RWPE2 (cell line): ENCODE results near the gene BBS9.
"Not testable (repeated sequence)": the region's sequence is repeated elsewhere in the genome, so short reads cannot be mapped to it uniquely, and the experiment has no call there.

Experiments used
- ATAC-seq: fragments of 200-7000 bp; cut with Tn5 transposase; 3 replicates; pipeline ENCODE4 v1.9.1; 2021; ENCODE audit warnings: low read depth
- DNase-seq: peaks from one replicate; pipeline ENCODE4 v3.0.0-alpha.2; 2020; ENCODE audit warnings: low spot score
- H3K27ac ChIP-seq: fragments of 450-650 bp; 2 replicates; pipeline ENCODE4 v1.5.1; 2017; ENCODE audit warnings: mild to moderate bottlenecking; ENCODE audit not compliant: poor library complexity, severe bottlenecking
- H3K27me3 ChIP-seq: fragments of 250-450 bp; sonication (Bioruptor Pico); 2 replicates; pipeline ENCODE4 v1.5.1; 2021; ENCODE audit warnings: mild to moderate bottlenecking, moderate library complexity; ENCODE audit not compliant: insufficient read depth, poor library complexity, severe bottlenecking
- H3K36me3 ChIP-seq: fragments of 250-450 bp; sonication (Bioruptor Pico); 2 replicates; pipeline ENCODE4 v1.5.1; 2020; ENCODE audit warnings: low read depth, mild to moderate bottlenecking, moderate library complexity
- H3K4me1 ChIP-seq: fragments of 250-450 bp; sonication (Bioruptor Pico); 2 replicates; pipeline ENCODE4 v1.5.1; 2021; ENCODE audit warnings: mild to moderate bottlenecking, moderate library complexity; ENCODE audit not compliant: insufficient read depth, poor library complexity, severe bottlenecking
- H3K4me3 ChIP-seq: fragments of 250-450 bp; sonication (Bioruptor Pico); 2 replicates; pipeline ENCODE4 v1.5.1; 2021; ENCODE audit warnings: mild to moderate bottlenecking, moderate library complexity; ENCODE audit not compliant: severe bottlenecking
- H3K9me3 ChIP-seq: fragments of 250-450 bp; sonication (Bioruptor Pico); 2 replicates; pipeline ENCODE4 v1.5.1; 2021; ENCODE audit warnings: mild to moderate bottlenecking, moderate library complexity; ENCODE audit not compliant: severe bottlenecking
- TF ChIP-seq, protein P1 (sequence below): fragments of 450-650 bp; IDR thresholded peaks from one replicate; pipeline ENCODE4 v1.5.1; 2017; ENCODE audit warnings: mild to moderate bottlenecking, moderate library complexity; ENCODE audit not compliant: poor library complexity, severe bottlenecking

Gene BBS9

GRCh38 chr7:33250421-33250871 is 121.1 kb downstream of the BBS9 start:
- TF ChIP-seq, protein P1, sequence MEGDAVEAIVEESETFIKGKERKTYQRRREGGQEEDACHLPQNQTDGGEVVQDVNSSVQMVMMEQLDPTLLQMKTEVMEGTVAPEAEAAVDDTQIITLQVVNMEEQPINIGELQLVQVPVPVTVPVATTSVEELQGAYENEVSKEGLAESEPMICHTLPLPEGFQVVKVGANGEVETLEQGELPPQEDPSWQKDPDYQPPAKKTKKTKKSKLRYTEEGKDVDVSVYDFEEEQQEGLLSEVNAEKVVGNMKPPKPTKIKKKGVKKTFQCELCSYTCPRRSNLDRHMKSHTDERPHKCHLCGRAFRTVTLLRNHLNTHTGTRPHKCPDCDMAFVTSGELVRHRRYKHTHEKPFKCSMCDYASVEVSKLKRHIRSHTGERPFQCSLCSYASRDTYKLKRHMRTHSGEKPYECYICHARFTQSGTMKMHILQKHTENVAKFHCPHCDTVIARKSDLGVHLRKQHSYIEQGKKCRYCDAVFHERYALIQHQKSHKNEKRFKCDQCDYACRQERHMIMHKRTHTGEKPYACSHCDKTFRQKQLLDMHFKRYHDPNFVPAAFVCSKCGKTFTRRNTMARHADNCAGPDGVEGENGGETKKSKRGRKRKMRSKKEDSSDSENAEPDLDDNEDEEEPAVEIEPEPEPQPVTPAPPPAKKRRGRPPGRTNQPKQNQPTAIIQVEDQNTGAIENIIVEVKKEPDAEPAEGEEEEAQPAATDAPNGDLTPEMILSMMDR = no peak
- Histone ChIP-seq H3K4me1 (no peaks in the 10 kb centered on the region), H3K27me3 (no peaks in the 10 kb centered on the region), H3K4me3 (no peak overlapping the region), H3K27ac (no peak overlapping the region), H3K36me3 (no peaks in the 10 kb centered on the region), H3K9me3 (no peaks in the 10 kb centered on the region)
- ATAC-seq (no peak), DNase-seq (no peak)

DNA sequence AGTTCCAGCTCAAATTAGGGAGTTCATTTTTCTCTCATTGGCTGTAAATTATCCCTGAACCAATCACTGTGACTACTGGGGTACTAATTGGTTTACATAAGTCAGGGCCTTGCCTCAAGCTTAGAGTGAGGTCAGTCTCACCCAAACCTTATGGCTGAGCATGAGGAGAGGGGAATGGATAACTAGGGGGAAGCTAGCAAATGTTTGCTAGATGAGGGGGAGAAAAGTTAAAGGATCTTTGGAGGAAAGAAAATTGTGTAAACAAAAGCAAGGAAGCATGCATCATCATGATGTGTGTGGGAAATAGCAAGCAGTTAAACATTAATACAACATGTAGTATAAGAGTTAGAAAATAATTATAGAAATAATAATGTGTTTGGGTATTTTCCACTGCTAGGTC is 121.9 kb downstream of the BBS9 start:
- Histone ChIP-seq H3K9me3 (no peaks in the 10 kb centered on the region), H3K36me3 (no peaks in the 10 kb centered on the region), H3K4me3 (no peak overlapping the region), H3K4me1 (no peaks in the 10 kb centered on the region), H3K27ac (no peak overlapping the region), H3K27me3 (no peaks in the 10 kb centered on the region)
- DNase-seq (no peak), ATAC-seq (no peak)
- TF ChIP-seq, protein P1 = no peak

GRCh38 chr7:33258491-33258951 is 129.2 kb downstream of the BBS9 start:
- no peaks in the 10 kb centered on the region for H3K9me3 ChIP-seq
- H3K4me3 ChIP-seq = no peak overlapping the region
- DNase-seq (no peak), ATAC-seq (no peak)
- no peaks in the 10 kb centered on the region for H3K27me3 ChIP-seq
- H3K27ac ChIP-seq = no peak overlapping the region
- TF ChIP-seq, protein P1 = no peak
- no peaks in the 10 kb centered on the region for H3K36me3 ChIP-seq
- H3K4me1 ChIP-seq = no peaks in the 10 kb centered on the region

DNA sequence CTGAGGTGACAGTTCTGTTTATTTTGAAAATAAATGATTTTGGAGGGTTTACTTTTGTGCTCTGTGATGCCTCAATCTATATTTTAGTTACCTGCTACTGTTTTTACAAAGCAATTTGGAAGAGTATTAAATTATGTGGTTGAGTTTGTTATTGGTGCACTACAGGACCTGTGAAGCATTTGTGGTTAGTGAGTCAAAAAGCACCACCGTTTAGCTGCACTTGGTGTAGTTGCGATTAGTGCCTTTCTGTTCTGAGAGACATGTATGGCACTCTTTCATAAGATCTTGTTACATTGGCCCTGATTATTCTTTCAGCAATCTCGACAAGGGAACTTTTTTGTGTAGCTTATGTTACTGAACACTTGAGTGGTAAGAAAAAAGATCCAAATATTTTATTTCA is 132.2 kb downstream of the BBS9 start:
- Histone ChIP-seq H3K4me3 (no peak overlapping the region), H3K4me1 (no peaks in the 10 kb centered on the region), H3K27ac (no peak overlapping the region), H3K27me3 (no peaks in the 10 kb centered on the region), H3K36me3 (no peaks in the 10 kb centered on the region), H3K9me3 (no peaks in the 10 kb centered on the region)
- DNase-seq (no peak), ATAC-seq (no peak)
- TF ChIP-seq, protein P1 = no peak

DNA sequence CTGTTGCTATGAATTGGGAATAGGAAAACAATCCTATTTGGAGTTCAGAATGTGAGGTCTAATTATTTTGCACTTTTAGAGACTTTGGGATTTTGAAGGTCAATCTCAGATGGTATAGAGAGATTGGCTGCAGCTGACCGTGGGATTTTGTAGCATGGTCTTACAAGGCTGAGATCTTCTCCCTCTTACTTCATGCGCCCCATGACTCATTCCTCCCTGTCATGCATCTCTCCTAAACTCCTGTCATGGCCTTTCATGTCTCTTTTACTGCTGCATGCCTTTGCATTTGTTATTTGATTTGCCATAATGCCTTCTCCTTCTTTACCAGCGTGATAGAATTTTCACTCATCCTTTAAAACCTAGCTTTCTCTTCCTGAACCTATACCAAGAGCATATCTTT is 133.1 kb downstream of the BBS9 start:
- Histone ChIP-seq H3K9me3 (no peaks in the 10 kb centered on the region), H3K27me3 (no peaks in the 10 kb centered on the region), H3K36me3 (no peaks in the 10 kb centered on the region), H3K4me1 (no peaks in the 10 kb centered on the region), H3K4me3 (no peak overlapping the region), H3K27ac (no peak overlapping the region)
- ATAC-seq (no peak), DNase-seq (no peak)
- TF ChIP-seq, protein P1 = no peak

GRCh38 chr7:33271839-33272371 is 142.5 kb downstream of the BBS9 start:
- not testable (repeated sequence) for H3K27ac ChIP-seq, H3K36me3 ChIP-seq, H3K4me3 ChIP-seq, H3K4me1 ChIP-seq, ATAC-seq, DNase-seq, H3K27me3 ChIP-seq, H3K9me3 ChIP-seq
